NT2/D1 (cell line): ENCODE results near the gene BID.

Experiments
- SUZ12 ChIP-seq: IDR thresholded peaks from 2 replicates; pipeline ENCODE4 v1.6.1; 2011; ENCODE audit not compliant: insufficient read length, insufficient read depth; ENCODE audit errors: extremely low read depth
- YY1 ChIP-seq: IDR thresholded peaks from 2 replicates; pipeline ENCODE4 v1.6.1; 2011; ENCODE audit not compliant: insufficient read length, insufficient read depth
- ZNF274 ChIP-seq: IDR thresholded peaks from 2 replicates; pipeline ENCODE4 v1.6.1; 2011; ENCODE audit warnings: mild to moderate bottlenecking, low read depth, low read length

DNA sequence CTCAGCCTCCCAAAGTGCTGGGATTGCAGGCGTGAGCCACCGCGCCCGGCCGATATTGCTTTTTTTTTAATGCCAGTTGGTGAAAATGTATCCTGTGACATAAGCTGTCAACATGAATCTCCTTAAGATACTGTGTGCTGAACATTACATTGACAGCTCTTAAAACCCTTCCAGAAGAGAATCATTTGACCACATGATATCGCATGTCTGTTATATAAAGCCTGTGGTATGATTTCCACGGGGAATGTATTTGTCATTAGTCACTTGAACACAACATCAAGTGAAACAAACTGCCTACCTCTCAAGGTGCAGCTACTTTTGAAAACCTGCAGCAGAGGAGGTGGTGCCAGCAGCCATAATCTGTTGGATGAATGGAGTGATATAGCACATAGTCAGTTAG is 68.7 kb downstream of the BID start:
- TF ChIP-seq YY1 (no peak), SUZ12 (no peak), ZNF274 (no peak)
